SK-MEL-5 (cell line): ENCODE measurements around the gene TEX13A. TPM values are rescaled to one million over a fixed set of nuclear protein-coding genes. Genes with fewer than 3 reads are reported as not detected.

Experiments
- DNase-seq: peaks from one replicate; pipeline ENCODE4 v3.0.0-alpha.2; 2016; ENCODE audit warnings: low read depth, low spot score
- in situ Hi-C: cut with HindIII; loops from 2 replicates; pipeline ENCODE4 v1.10.0; 2016; ENCODE audit warnings: low sequenced_read_pairs, high pct_unique_total_duplicates, low pct_unique_long_range_greater_than_20kb
- total RNA-seq: library from RNA; depleted of rRNA; stranded (reverse); fragments of >200 nt; shearing (Covaris generic); gene quantifications from 2 replicates; pipeline ENCODE4 v1.2.3, GENCODE V29; 2014

The TEX13A gene
- total RNA-seq, 1 experiment from 2014 or later, result not detected

- in situ Hi-C loops, result no loop called here
- peak; percentile 50 for DNase-seq
These were observed 28.6 kb downstream of the TEX13A start for GRCh38 chrX:105191878-105192277.

- in situ Hi-C loops, result no loop called here
- peak; percentile 39 for DNase-seq
These were observed 30.1 kb downstream of the TEX13A start for GRCh38 chrX:105190252-105190853.

- in situ Hi-C loops, result no loop called here
- DNase-seq, result peak; percentile 2
These were observed 31.4 kb downstream of the TEX13A start for GRCh38 chrX:105189093-105189492.

DNA sequence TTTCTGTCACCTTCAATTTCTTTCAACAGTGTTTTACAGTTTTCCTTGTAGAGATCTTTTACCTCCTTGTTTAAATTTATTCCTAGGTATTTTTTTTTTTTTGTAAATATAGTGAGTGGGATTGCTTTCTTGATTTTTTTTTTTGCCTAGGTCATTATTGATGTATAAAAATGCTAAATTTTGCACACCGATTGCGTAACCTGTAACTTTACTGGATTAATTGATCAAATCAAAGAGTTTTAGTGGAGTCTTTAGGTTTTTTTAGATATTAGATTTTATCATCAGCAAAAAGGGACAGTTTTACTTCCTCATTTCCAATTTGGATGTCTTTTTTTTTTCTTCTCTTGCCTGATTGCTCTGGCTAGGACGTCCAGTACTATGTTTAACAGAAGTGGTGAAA, 40.9 kb downstream of the TEX13A start:
- in situ Hi-C loops, result no loop called here
- DNase-seq, result no peak

GRCh38 chrX:105173071-105173470, 47.4 kb downstream of the TEX13A start:
- in situ Hi-C loops, result no loop called here
- DNase-seq, result no peak
